Muscle layer of duodenum (tissue), 2 donors: Measurements from ENCODE around the gene LMTK2.

Experiments used
- H3K27ac ChIP-seq: one replicate; pipeline ENCODE4 v1.7.0; 2013; ENCODE audit warnings: mild to moderate bottlenecking, low read length
- H3K27me3 ChIP-seq: one replicate; pipeline ENCODE4 v1.7.0; 2013; ENCODE audit warnings: low read depth, mild to moderate bottlenecking, control low read depth, low read length
- H3K36me3 ChIP-seq, 2 donors: one replicate each; pipeline ENCODE4 v1.7.0; 2013; ENCODE audit warnings: low read length in 2 of 2, control low read depth in 1 of 2, mild to moderate bottlenecking in 1 of 2; ENCODE audit not compliant: insufficient read depth in 2 of 2, control insufficient read depth in 1 of 2
- H3K4me1 ChIP-seq, 2 donors: one replicate each; pipeline ENCODE4 v1.7.0; 2013; ENCODE audit warnings: low read length in 2 of 2, mild to moderate bottlenecking in 2 of 2, control low read depth in 1 of 2, moderate library complexity in 1 of 2; ENCODE audit not compliant: insufficient read depth in 2 of 2, control insufficient read depth in 1 of 2
- H3K4me3 ChIP-seq, 2 donors: one replicate each; pipeline ENCODE4 v1.7.0; 2013; ENCODE audit warnings: low read length in 2 of 2, low read depth in 1 of 2, mild to moderate bottlenecking in 1 of 2
- H3K9me3 ChIP-seq, 2 donors: one replicate each; pipeline ENCODE4 v1.7.0; 2013; ENCODE audit warnings: low read length in 2 of 2, control low read depth in 1 of 2, mild to moderate bottlenecking in 1 of 2; ENCODE audit not compliant: control insufficient read depth in 1 of 2
- donor health status: healthy.

The LMTK2 gene

DNA sequence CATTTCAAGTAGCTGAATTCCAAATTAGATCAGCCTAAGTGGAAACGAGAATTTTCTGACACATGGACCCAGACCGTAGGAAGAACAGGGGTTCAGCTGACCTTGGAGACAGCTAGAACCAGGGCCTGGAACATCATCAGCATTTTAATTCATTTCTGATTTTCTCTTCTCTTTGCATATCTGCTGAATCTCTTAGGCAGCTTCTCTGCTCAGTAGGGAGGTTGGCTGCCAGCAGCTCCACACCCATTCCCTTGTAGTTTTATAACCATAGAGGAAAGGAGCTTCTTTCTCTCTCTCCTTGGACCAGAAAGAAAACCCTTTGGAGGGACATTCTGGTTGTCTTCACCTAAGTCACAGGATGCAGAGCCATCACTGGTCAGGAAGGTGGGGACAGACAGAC lies 36.0 kb downstream of the LMTK2 start:
- H3K4me1 ChIP-seq = no peaks in the 10 kb centered on the region
- H3K27me3 ChIP-seq = no peaks in the 10 kb centered on the region
- no peak overlapping the region for H3K27ac ChIP-seq
- H3K4me3 ChIP-seq = no peak overlapping the region
- no peaks in the 10 kb centered on the region for H3K9me3 ChIP-seq
- H3K36me3 ChIP-seq = peaks cover 24 to 47% of the 10 kb centered on the region in 2 donors

DNA sequence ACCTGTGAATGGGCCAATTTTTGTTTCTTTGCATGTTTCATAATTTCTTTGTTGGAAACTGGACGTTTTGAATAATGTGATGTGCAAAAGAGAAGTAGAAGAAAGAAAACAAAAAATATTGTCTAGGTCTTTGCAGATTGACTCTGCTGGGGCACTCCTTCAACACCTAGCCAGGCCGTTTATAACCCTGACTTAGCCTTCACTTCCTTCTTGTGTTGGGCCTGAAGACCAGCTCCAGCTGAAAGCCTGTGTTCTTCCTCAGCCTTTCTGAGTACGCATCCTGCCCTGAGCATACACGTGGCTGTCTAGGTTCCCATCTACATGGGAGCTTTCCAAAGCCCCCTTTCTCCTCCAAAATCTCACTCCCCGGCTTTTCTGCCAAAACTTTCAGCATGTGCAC lies 41.9 kb downstream of the LMTK2 start:
- peaks cover 21 to 33% of the 10 kb centered on the region in 2 donors for H3K36me3 ChIP-seq
- H3K9me3 ChIP-seq = no peaks in the 10 kb centered on the region
- no peak overlapping the region for H3K27ac ChIP-seq
- no peaks in the 10 kb centered on the region for H3K27me3 ChIP-seq
- no peak overlapping the region for H3K4me3 ChIP-seq
- no peaks in the 10 kb centered on the region for H3K4me1 ChIP-seq

DNA sequence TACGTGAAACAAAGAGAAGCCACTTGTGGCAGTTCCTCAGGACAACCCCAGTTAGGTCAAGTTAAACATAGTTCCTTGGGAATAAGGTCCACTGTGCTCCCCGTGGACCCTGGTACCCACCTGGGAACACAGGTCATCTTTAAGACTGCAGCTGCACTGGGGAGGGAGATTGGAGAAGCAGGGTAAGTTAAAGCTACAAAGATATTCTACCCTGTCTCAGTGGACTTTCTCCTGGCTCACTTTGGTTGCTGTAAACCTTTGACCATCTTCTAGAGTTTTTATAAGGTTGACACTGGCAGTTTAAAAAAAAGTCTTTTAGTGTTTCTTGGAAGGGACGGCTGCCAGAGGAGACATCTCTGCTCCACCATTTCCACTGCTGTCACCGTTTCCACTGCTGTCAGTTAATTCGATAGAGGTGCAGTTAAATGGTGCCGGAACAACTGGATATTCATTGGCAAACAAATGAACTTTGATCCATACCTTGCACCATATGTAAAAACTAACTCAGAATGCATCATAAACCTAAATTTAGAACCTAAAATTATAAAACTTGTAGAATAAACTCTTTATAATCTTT lies 42.5 kb downstream of the LMTK2 start:
- H3K36me3 ChIP-seq = peaks cover 21 to 33% of the 10 kb centered on the region in 2 donors
- no peaks in the 10 kb centered on the region for H3K4me1 ChIP-seq
- no peak overlapping the region for H3K27ac ChIP-seq
- H3K27me3 ChIP-seq = no peaks in the 10 kb centered on the region
- no peak overlapping the region for H3K4me3 ChIP-seq
- H3K9me3 ChIP-seq = no peaks in the 10 kb centered on the region

GRCh38 chr7:98151884-98152283 lies 45.2 kb downstream of the LMTK2 start:
- H3K27ac ChIP-seq = no peak overlapping the region

GRCh38 chr7:98156700-98157099 lies 50.0 kb downstream of the LMTK2 start:
- Histone ChIP-seq H3K4me1 (no peaks in the 10 kb centered on the region), H3K36me3 (peaks cover 31 to 45% of the 10 kb centered on the region in 2 donors), H3K27me3 (no peaks in the 10 kb centered on the region), H3K9me3 (no peaks in the 10 kb centered on the region), H3K27ac (no peak overlapping the region), H3K4me3 (no peak overlapping the region)

More at GRCh38 chr7:98151884-98152283, 45.2 kb downstream of the LMTK2 start:
- no peaks in the 10 kb centered on the region for H3K9me3 ChIP-seq
- no peaks in the 10 kb centered on the region for H3K27me3 ChIP-seq
- peaks cover 35 to 46% of the 10 kb centered on the region in 2 donors for H3K36me3 ChIP-seq
- H3K4me1 ChIP-seq = no peaks in the 10 kb centered on the region
- H3K4me3 ChIP-seq = no peak overlapping the region

DNA sequence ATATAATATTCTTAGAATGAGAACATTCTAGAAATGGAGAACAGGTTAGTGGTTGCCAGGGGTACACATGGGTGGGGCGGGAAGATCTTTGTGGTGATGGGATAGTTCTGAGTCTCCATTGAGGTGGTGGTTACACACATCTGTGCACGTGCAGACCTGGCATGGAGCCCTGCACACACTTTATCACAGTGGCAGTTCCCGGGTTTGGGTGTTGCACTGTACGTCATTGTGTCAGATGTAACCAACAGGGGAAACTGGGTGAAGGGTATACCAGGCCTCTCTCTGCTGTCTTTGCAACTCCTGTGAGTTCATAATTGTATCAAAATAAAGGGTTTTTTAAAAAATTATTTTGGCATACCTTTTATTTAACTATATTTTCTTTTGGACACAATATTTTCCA lies 51.1 kb downstream of the LMTK2 start:
- Histone ChIP-seq H3K4me1 (no peaks in the 10 kb centered on the region), H3K9me3 (no peaks in the 10 kb centered on the region), H3K27ac (no peak overlapping the region), H3K4me3 (no peak overlapping the region), H3K27me3 (no peaks in the 10 kb centered on the region), H3K36me3 (peaks cover 21 to 35% of the 10 kb centered on the region in 2 donors)

DNA sequence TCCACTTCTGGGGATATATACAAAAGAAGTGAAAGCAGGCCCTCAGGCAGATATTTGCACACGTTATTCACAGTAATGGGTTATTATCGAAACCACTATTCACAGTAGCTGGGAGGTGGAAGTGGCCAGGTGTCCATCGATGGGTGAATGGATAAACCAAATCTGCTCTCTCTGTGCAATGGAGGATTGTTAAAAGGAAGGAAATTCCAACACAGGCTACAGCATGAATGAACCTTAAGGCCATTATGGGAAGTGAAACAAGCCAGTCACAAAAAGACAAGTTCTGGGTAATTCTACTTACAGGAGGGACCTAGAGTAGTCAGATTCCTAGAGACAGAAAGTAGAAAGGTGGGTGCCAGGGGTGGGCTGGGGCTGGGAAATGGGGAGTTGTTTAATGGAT lies 56.1 kb downstream of the LMTK2 start:
- Histone ChIP-seq H3K27me3 (no peaks in the 10 kb centered on the region), H3K27ac (no peak overlapping the region), H3K9me3 (no peaks in the 10 kb centered on the region), H3K4me3 (no peak overlapping the region), H3K36me3 (peaks cover 0 to 6% of the 10 kb centered on the region in 2 donors), H3K4me1 (no peaks in the 10 kb centered on the region)

- no peak overlapping the region for H3K4me3 ChIP-seq
- no peaks in the 10 kb centered on the region for H3K9me3 ChIP-seq
- no peak overlapping the region for H3K27ac ChIP-seq
- H3K4me1 ChIP-seq = no peaks in the 10 kb centered on the region
- peaks cover 0 to 6% of the 10 kb centered on the region in 2 donors for H3K36me3 ChIP-seq
- no peaks in the 10 kb centered on the region for H3K27me3 ChIP-seq
Observed at GRCh38 chr7:98163269-98163668, 56.6 kb downstream of the LMTK2 start.

- Histone ChIP-seq H3K4me1 (peaks cover 0 to under 1% of the 10 kb centered on the region in 2 donors), H3K9me3 (no peaks in the 10 kb centered on the region), H3K27me3 (no peaks in the 10 kb centered on the region), H3K27ac (no peak overlapping the region), H3K4me3 (no peak overlapping the region), H3K36me3 (peaks cover 0 to 6% of the 10 kb centered on the region in 2 donors)
Observed at GRCh38 chr7:98163704-98164494, 57.2 kb downstream of the LMTK2 start.

DNA sequence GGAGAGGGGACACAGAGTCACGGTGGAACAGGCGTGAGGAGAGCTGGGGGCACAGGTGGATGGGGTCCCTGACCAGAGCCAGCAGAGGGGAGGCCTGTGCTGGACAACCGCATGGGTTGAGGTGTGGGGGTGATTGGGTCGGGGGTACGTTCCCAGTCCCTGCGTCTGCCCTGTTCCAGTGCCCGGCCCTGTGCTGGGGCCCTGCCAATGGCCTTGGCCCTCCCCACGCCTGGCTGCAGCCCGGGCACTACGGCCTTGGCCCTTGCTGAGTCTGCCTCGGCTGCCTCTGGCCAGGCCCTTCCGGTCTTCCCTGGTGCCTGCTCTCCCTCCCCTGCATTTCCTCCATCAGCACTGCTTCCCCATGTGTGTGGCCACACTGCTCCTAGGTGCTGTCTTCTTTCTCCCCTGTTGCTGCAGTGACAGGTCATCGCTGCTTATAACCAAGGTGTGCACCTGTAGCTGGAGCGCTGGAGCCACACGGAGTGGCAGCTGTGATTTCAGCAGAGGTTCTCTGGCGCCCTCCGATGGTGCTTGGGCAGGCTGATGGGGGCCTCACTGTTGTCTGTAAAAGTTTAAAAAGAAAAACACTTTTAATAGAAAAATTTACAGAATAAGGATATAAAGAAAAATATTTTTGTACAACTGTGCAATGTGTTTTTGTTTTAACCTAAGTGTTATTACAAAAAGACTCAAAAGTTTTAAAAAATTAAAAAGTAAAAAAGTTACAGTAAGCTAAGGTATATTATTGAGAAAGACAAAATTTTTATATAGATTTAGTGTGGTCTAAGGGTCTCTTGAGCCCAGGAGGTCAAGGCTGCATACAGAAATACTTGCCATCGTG lies 59.4 kb downstream of the LMTK2 start:
- Histone ChIP-seq H3K9me3 (no peaks in the 10 kb centered on the region), H3K27ac (no peak overlapping the region), H3K4me1 (peaks cover 0 to 11% of the 10 kb centered on the region in 2 donors), H3K27me3 (no peaks in the 10 kb centered on the region), H3K36me3 (no peaks in the 10 kb centered on the region), H3K4me3 (no peak overlapping the region)

DNA sequence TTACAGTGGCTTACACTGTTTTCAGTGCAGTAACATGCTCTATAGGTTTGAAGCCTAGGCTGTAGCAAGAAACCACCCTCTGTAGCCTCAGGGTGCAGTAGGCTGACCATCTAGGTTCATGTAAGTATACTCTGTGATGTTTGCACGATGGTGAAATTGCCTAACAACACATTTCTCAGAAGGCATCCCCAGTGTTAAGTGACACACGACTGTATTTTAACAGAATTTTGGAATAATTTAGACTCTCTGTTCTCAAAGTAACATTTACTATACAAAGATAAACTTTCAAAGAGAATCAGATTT lies 60.0 kb downstream of the LMTK2 start:
- Histone ChIP-seq H3K4me3 (no peak overlapping the region), H3K36me3 (peaks cover 0 to 2% of the 10 kb centered on the region in 2 donors), H3K27me3 (no peaks in the 10 kb centered on the region), H3K27ac (no peak overlapping the region), H3K4me1 (peaks cover 0 to 11% of the 10 kb centered on the region in 2 donors), H3K9me3 (no peaks in the 10 kb centered on the region)
